HFF-Myc (cell line): ENCODE data around the gene UNCX.

Source experiments
- DNase-seq: peaks from one replicate; pipeline ENCODE4 v3.0.0-alpha.2; 2011; ENCODE audit warnings: low read depth; ENCODE audit errors: extremely low read depth
- H3K4me3 ChIP-seq: replicated peaks from 2 replicates; pipeline ENCODE4 v1.5.1; 2011; ENCODE audit warnings: low read depth, mild to moderate bottlenecking, control low read depth, low read length
- TF ChIP-seq, protein P1 (sequence below): IDR thresholded peaks from 2 replicates; pipeline ENCODE4 v1.5.1; 2012; ENCODE audit warnings: mild to moderate bottlenecking, low read depth, low read length, control low read depth; ENCODE audit errors: missing control alignments

UNCX gene

DNA sequence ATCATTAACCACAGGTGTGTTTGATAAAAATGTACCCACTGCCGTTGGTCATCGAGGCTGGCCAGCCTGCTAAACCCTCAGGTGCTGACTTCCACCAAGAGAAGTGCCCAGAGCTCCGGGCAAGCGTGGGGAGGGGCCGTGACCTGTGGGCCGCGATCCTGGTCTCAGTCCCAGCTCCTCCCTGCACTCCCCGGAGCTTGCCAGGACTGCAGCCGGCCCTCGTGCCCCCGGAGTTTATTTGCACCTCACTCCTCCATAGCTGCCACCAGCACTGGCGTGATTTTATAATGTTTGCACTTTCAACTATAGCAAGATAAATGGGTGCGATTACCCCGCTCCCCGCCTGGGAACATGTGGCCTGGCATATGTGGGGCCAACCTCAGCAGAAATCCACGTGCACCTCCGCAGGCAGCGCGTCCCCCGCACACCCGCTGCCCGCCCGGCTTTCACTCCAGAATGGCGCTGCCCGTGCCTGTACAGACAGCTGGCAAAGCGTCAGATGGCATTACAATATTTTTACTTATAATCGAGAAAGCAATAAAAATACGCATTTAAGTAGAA, 30.8 kb downstream of the UNCX start:
- DNase-seq: no peak
- H3K4me3 ChIP-seq: no peak overlapping the region
- TF ChIP-seq, protein P1, sequence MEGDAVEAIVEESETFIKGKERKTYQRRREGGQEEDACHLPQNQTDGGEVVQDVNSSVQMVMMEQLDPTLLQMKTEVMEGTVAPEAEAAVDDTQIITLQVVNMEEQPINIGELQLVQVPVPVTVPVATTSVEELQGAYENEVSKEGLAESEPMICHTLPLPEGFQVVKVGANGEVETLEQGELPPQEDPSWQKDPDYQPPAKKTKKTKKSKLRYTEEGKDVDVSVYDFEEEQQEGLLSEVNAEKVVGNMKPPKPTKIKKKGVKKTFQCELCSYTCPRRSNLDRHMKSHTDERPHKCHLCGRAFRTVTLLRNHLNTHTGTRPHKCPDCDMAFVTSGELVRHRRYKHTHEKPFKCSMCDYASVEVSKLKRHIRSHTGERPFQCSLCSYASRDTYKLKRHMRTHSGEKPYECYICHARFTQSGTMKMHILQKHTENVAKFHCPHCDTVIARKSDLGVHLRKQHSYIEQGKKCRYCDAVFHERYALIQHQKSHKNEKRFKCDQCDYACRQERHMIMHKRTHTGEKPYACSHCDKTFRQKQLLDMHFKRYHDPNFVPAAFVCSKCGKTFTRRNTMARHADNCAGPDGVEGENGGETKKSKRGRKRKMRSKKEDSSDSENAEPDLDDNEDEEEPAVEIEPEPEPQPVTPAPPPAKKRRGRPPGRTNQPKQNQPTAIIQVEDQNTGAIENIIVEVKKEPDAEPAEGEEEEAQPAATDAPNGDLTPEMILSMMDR: no peak

DNA sequence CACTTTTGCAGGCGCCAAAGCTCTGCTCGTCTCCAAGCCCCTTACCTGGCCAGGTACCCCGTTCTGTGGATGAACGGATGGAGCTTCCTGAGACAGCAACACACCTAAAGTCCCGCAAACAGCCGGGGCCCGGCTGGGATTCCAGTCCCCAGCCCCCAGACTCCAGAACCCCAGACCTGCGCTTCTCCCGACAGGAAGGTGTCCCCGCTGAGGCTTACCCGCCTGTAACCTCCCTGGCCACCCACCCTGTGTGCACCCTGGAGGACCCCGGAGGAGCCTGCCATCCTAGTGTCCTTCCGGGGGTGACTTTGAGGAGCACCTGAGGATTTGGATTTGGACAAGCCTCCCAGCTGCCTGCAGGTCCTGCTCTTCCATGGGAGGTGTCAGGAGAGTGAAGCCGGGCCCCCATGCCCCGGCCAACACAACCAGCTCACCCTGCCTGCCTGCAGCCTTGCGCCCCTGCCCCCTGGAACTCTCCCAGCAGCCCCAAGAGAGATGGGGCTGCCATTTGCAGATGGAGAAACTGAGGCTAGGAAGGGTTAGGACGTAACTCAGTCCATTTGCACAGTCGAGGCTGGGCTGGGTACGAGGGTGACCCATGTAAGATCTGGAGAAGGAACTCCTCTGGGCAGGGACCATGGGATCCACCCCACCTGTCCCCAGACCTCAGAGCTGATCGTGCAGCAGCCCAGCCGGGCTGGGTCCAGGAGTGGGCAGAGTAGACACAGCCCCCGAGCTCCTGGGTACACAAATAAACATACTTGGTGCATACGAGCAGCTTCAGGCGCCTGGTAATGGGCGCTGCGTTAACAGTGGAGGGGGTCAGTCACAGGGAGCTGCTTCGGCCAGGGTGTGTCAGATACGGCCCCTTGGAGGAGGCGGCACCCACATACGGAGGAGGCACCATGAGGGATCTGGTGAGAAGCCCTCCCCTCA, 31.9 kb downstream of the UNCX start:
- no peak for DNase-seq
- no peak overlapping the region for H3K4me3 ChIP-seq
- TF ChIP-seq, protein P1: no peak

DNA sequence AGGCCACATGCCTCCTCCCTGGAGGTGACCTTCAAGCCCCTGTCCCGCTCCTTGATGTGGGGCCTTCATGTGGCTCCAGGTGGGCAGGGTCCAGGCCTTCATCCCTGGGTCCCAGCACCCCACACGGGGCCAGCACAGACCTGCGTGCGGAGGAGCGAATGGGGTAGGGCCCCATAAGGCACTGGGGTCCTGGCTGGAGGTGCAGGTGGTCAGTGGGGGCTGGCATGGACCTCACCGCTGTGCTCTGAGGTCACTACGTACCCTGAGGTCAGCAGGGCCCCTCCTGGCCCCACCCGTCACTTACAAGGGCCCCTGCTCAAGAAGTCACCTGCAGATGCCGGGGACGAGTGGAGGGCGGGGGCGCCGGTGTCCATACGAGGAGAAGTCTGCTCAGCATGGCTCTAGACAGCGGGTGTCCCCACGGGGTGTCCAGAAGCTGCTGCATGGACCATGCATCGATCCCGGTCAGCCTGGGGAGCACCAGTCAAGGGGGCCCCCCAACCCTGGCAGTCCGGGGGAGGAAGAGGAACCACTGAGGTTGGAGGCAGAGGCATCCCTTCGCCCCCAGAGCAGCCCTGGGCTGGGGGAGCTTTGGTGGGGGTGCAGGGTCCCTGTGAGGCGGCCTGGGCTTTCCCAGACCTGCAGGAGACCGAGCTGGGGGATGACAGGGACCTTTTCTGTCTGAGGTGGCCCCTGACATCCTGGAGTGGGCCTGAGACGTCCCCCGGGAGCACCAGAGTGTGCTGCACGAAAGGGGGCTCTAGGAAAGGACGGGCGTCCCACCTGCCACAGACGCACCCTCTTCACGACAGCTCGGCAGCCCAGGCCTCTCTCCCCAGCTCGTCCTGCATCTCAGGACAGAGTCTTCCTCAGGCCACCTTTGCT, 34.6 kb downstream of the UNCX start:
- H3K4me3 ChIP-seq: no peak overlapping the region
- DNase-seq: no peak
- TF ChIP-seq, protein P1: no peak

DNA sequence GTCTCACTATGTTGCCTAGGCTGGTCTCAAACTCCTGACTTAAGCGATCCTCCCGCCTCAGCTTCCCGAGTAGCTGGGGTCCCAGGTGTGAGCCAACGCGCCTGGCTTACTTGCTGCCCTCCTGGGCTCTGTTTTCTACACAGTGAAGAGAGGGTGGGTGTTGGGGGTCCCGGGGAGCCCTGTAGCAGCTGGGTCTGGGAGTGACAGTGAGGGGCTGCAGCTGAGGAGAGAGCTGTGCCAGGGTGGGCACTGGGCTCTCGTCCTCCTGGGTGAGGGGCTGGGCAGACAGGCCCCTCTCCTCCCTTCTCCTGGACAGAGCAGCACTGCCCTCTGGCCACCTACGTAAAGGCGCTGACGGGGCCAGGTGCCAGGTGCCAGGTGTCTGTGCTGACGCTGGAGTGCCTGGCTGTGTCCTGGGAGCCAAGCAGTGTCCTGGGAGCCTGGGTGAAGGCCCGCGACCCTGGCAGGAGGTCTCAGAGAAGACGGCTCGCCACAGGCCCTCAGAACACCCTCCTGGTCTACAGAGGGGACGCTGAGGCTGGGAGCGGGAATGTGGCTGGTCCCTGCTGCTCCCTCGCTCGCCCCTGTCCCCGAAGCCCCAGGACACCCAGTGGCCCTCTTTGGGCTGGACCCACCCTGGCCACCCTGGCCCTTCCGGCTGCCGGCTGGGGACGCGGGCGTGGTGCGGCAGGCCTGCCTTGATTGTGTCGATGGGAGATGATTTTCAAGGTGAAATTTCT, 35.6 kb downstream of the UNCX start:
- DNase-seq: no peak
- H3K4me3 ChIP-seq: no peak overlapping the region
- TF ChIP-seq, protein P1: no peak

DNA sequence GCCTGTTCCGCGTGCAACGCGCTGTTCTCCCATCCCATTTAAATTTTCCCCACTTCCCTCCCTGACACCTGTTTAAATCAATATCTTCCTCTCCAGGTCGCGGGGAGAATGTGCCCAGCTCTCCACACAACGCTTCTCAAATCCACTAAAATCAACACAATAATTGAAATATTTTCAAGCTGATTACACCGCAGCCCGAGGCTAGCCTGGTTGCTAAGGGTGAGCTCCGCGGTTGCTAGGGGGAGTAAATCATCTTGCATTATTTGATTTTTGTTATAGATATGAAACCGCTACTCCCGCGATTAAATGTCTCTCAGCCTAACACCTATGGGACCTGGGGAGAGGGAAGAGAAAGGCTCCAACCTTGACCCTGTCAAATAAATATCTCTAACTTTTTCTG, 36.2 kb downstream of the UNCX start:
- H3K4me3 ChIP-seq: no peak overlapping the region
- TF ChIP-seq, protein P1: no peak
- DNase-seq: no peak

DNA sequence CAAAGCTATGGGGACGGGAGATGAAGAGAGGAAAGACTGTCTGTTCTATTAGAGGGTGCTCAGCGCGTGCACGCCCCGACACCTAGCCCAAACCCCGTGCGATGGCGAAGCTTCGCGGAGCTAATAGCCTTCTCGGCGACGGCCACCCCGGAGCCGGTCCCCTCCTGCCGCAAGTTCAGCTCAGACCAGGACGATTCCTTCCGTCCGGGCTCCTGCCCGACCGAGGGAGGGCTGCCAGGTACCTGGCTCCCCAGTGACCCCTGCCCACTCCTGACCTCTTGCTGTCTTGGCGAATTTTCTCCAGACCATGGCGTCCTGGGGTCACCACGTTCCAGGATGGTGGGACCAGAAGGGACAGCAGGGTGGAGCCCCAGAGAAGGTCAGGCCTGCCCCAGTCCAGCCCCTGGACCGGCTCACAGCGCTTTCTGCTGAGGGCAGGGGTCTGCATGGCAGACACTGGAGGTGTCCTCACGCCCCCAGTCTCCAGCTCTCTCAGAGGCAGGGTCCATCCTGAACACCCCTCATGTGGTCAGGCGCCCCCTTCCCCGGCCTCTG, 36.7 kb downstream of the UNCX start:
- no peak for DNase-seq

More for the DNA sequence above, 36.7 kb downstream of the UNCX start:
- no peak overlapping the region for H3K4me3 ChIP-seq
- TF ChIP-seq, protein P1: no peak
